CD14-positive monocyte (primary cell): Measurements from ENCODE around the gene STXBP6. TPM values are rescaled to one million over a fixed set of nuclear protein-coding genes. Genes with fewer than 3 reads are reported as not detected.

Experiments
- DNase-seq, 3 donors: peaks; one replicate each; pipeline ENCODE4 v3.0.0-alpha.2; 2011 to 2022
- H2AFZ ChIP-seq: 2 replicates; pipeline ENCODE4 v1.6.0; 2012; ENCODE audit warnings: mild to moderate bottlenecking, low read depth, low read length, inconsistent platforms; ENCODE audit not compliant: insufficient read depth, poor library complexity, severe bottlenecking
- H3K27ac ChIP-seq, 2 donors: 1 replicate in 1 of 2; 2 replicates in 1 of 2; pipeline ENCODE4 v1.5.1; 2012 to 2013; ENCODE audit warnings: low read length in 2 of 2, control low read depth in 1 of 2, inconsistent platforms in 1 of 2, low read depth in 1 of 2, mild to moderate bottlenecking in 1 of 2
- H3K27me3 ChIP-seq, 2 donors: one replicate each; pipeline versions ENCODE4 v1.6.0 to v1.6.1; 2011 to 2013; ENCODE audit warnings: low read length in 2 of 2; ENCODE audit not compliant: control insufficient read depth in 2 of 2, insufficient read depth in 2 of 2
- H3K36me3 ChIP-seq, 2 donors: replicated peaks in 1 of 2; 1 replicate in 1 of 2; 2 replicates in 1 of 2; pipeline versions ENCODE4 v1.5.1 to v1.6.1; 2012 to 2013; ENCODE audit warnings: low read length in 2 of 2, control low read depth in 1 of 2, inconsistent platforms in 1 of 2, mild to moderate bottlenecking in 1 of 2; ENCODE audit not compliant: insufficient read depth in 2 of 2, control insufficient read depth in 1 of 2
- H3K4me1 ChIP-seq, 2 donors: 1 replicate in 1 of 2; 2 replicates in 1 of 2; pipeline versions ENCODE4 v1.5.1 to v1.6.1; 2012 to 2013; ENCODE audit warnings: low read length in 2 of 2, control low read depth in 1 of 2, inconsistent platforms in 1 of 2, mild to moderate bottlenecking in 1 of 2, moderate library complexity in 1 of 2; ENCODE audit not compliant: insufficient read depth in 2 of 2, control insufficient read depth in 1 of 2
- H3K4me2 ChIP-seq: replicated peaks from 2 replicates; pipeline ENCODE3; 2012; ENCODE audit warnings: low read length, moderate library complexity, mild to moderate bottlenecking; ENCODE audit not compliant: poor library complexity, severe bottlenecking; ENCODE audit errors: extremely low read depth
- H3K4me3 ChIP-seq, 3 experiments: fragments of 200-600 bp in 1 of 3; sonication (generic) in 1 of 3; replicated peaks in 1 of 3; 1 replicate in 2 of 3; 2 replicates in 1 of 3; pipeline ENCODE4 v1.5.1; 2011 to 2013; ENCODE audit warnings: low read length in 3 of 3, mild to moderate bottlenecking in 3 of 3, control low read depth in 2 of 3, low read depth in 2 of 3, inconsistent platforms in 1 of 3, moderate library complexity in 1 of 3
- H3K79me2 ChIP-seq: 2 replicates; pipeline ENCODE4 v1.6.0; 2012; ENCODE audit warnings: mild to moderate bottlenecking, control low read depth, inconsistent platforms, low read length, moderate library complexity; ENCODE audit not compliant: insufficient read depth
- H3K9ac ChIP-seq: 2 replicates; pipeline ENCODE4 v1.6.0; 2017; ENCODE audit warnings: low read length, mild to moderate bottlenecking; ENCODE audit not compliant: insufficient read depth, poor library complexity, severe bottlenecking
- H3K9me3 ChIP-seq, 2 donors: replicated peaks in 1 of 2; 1 replicate in 1 of 2; 2 replicates in 1 of 2; pipeline versions ENCODE4 v1.5.1 to v1.6.1; 2012 to 2013; ENCODE audit warnings: low read length in 2 of 2, control low read depth in 1 of 2; ENCODE audit not compliant: control insufficient read depth in 1 of 2, insufficient read depth in 1 of 2
- H4K20me1 ChIP-seq: 2 replicates; pipeline ENCODE4 v1.6.0; 2012; ENCODE audit warnings: mild to moderate bottlenecking, low read length, control low read depth, moderate library complexity; ENCODE audit not compliant: insufficient read depth
- H3K27ac Mint-ChIP-seq, 7 donors: one replicate each; pipeline ENCODE4 v1.8.0; 2020; ENCODE audit warnings: mild to moderate bottlenecking in 7 of 7, mixed read lengths in 7 of 7, moderate library complexity in 6 of 7, inconsistent platforms in 2 of 7
- H3K27me3 Mint-ChIP-seq, 3 donors: one replicate each; pipeline ENCODE4 v1.8.0; 2021 to 2022; ENCODE audit warnings: low read depth in 3 of 3, mild to moderate bottlenecking in 3 of 3, mixed read lengths in 3 of 3, moderate library complexity in 3 of 3, inconsistent platforms in 1 of 3
- H3K36me3 Mint-ChIP-seq, 2 donors: one replicate each; pipeline ENCODE4 v1.8.0; 2020; ENCODE audit warnings: mixed read lengths in 2 of 2, inconsistent platforms in 1 of 2, mild to moderate bottlenecking in 1 of 2
- H3K4me1 Mint-ChIP-seq: one replicate; pipeline ENCODE4 v1.8.0; 2020; ENCODE audit warnings: mild to moderate bottlenecking, mixed read lengths
- H3K4me3 Mint-ChIP-seq, 2 donors: one replicate each; pipeline ENCODE4 v1.8.0; 2020; ENCODE audit warnings: mild to moderate bottlenecking in 2 of 2, mixed read lengths in 2 of 2, moderate library complexity in 1 of 2
- H3K9me3 Mint-ChIP-seq, 7 donors: one replicate each; pipeline ENCODE4 v1.8.0; 2020 to 2022; ENCODE audit warnings: mixed read lengths in 7 of 7, mild to moderate bottlenecking in 6 of 7, moderate library complexity in 6 of 7, inconsistent platforms in 2 of 7
- WGBS: methylation state at CpG from one replicate; pipeline ENCODE4 v1.1.5; 2013; ENCODE audit warnings: missing lambda C conversion rate; ENCODE audit not compliant: insufficient coverage; 5-methylcytosine and 5-hydroxymethylcytosine counted together
- intact Hi-C, 2 donors: fragments of 100-400 bp; cut with micrococcal nuclease; formaldehyde crosslinking; loops; one replicate each; pipeline versions ENCODE4 v1.15.0 to v1.15.1; 2023
- polyA plus RNA-seq, 3 donors: library from polyadenylated mRNA; depleted of rRNA in 1 of 3; unstranded in 2 of 3; stranded (reverse) in 1 of 3; fragments of 300-500 nt in 2 of 3; fragments of >200 nt in 1 of 3; fragmentation: Illumina TruSeq in 2 of 3; gene quantifications; 1 replicate in 2 of 3; 2 replicates in 1 of 3; pipeline ENCODE4 v1.2.3, GENCODE V29; 2012 to 2021
- TF ChIP-seq, protein P1 (sequence below): fragments of 200-600 bp; IDR thresholded peaks from one replicate; pipeline ENCODE4 v1.8.0; 2022; ENCODE audit warnings: antibody characterized with exemption, mild to moderate bottlenecking

Gene STXBP6
- polyA plus RNA-seq, 3 donors, result 0.05 to 0.25 (median 0.08) TPM

DNA sequence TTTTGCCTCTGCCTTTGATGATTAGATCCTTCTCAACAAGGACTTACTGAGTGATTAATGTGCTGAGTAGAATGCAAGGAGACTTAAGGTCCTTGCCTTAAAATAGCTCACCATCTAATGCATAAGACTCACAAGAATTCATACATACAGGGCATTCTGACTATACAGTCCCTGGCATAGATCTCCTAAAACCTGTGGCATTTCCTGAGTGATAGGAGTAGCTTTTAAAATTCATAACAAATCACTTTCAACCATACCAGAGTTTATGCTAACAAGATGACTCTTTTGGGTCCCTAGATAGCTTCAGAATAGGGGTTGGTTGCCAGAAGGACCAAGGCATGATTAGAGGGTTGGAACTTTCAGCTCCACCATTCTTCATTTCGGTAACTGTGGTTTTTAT is 48.8 kb downstream of the STXBP6 start:
- H3K9me3 ChIP-seq, result no peaks in the 10 kb centered on the region
- no peak overlapping the region for H2AFZ ChIP-seq
- no peaks in the 10 kb centered on the region for H3K36me3 Mint-ChIP-seq
- intact Hi-C loops, result no loop called here
- no peak overlapping the region for H3K4me3 ChIP-seq
- H3K4me1 ChIP-seq, result no peaks in the 10 kb centered on the region
- no peak overlapping the region for H3K27ac ChIP-seq
- no peaks in the 10 kb centered on the region for H3K27me3 ChIP-seq
- H3K9ac ChIP-seq, result no peak overlapping the region
- no peaks in the 10 kb centered on the region for H4K20me1 ChIP-seq
- no CpG with 5 or more reads among the region's 1 CpG for WGBS
- no peaks in the 10 kb centered on the region for H3K79me2 ChIP-seq
- TF ChIP-seq, protein P1, sequence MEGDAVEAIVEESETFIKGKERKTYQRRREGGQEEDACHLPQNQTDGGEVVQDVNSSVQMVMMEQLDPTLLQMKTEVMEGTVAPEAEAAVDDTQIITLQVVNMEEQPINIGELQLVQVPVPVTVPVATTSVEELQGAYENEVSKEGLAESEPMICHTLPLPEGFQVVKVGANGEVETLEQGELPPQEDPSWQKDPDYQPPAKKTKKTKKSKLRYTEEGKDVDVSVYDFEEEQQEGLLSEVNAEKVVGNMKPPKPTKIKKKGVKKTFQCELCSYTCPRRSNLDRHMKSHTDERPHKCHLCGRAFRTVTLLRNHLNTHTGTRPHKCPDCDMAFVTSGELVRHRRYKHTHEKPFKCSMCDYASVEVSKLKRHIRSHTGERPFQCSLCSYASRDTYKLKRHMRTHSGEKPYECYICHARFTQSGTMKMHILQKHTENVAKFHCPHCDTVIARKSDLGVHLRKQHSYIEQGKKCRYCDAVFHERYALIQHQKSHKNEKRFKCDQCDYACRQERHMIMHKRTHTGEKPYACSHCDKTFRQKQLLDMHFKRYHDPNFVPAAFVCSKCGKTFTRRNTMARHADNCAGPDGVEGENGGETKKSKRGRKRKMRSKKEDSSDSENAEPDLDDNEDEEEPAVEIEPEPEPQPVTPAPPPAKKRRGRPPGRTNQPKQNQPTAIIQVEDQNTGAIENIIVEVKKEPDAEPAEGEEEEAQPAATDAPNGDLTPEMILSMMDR, result no peak
- no peak overlapping the region for H3K4me3 Mint-ChIP-seq
- no peak for DNase-seq
- H3K36me3 ChIP-seq, result no peaks in the 10 kb centered on the region
- no peak overlapping the region for H3K4me2 ChIP-seq
- no peaks in the 10 kb centered on the region for H3K4me1 Mint-ChIP-seq
- peaks cover 0 to 2% (median 1%) of the 10 kb centered on the region in 3 donors for H3K27me3 Mint-ChIP-seq
- H3K9me3 Mint-ChIP-seq, result peaks cover 0 to 7% (median 2%) of the 10 kb centered on the region in 7 donors
- no peak overlapping the region for H3K27ac Mint-ChIP-seq

- intact Hi-C loops, result no loop called here
- Histone ChIP-seq H3K4me3 (no peak overlapping the region), H3K79me2 (no peaks in the 10 kb centered on the region), H3K4me1 (no peaks in the 10 kb centered on the region), H2AFZ (no peak overlapping the region), H3K27me3 (no peaks in the 10 kb centered on the region), H3K4me2 (no peak overlapping the region), H4K20me1 (no peaks in the 10 kb centered on the region), H3K27ac (no peak overlapping the region), H3K36me3 (no peaks in the 10 kb centered on the region), H3K9ac (no peak overlapping the region), H3K9me3 (no peaks in the 10 kb centered on the region)
- DNase-seq, result no peak
- H3K27me3 Mint-ChIP-seq, result peaks cover 0 to 2% (median 1%) of the 10 kb centered on the region in 3 donors
- TF ChIP-seq, protein P1, result no peak
- H3K36me3 Mint-ChIP-seq, result no peaks in the 10 kb centered on the region
- H3K4me3 Mint-ChIP-seq, result no peak overlapping the region
- H3K27ac Mint-ChIP-seq, result no peak overlapping the region
- peaks cover 0 to 7% (median 2%) of the 10 kb centered on the region in 7 donors for H3K9me3 Mint-ChIP-seq
- no peaks in the 10 kb centered on the region for H3K4me1 Mint-ChIP-seq
- WGBS, result 100% methylated on average over 1 of the region's 4 CpGs
These were observed 50.8 kb downstream of the STXBP6 start for GRCh38 chr14:24999157-24999556.
